Fibroblast of skin of left quadriceps (primary cell): ENCODE measurements around the gene C3orf70.

Source experiments
- DNase-seq, 2 experiments: peaks; one replicate each; pipeline ENCODE4 v3.0.0-alpha.2; 2013; ENCODE audit warnings: low read depth in 2 of 2

C3orf70 gene

DNA sequence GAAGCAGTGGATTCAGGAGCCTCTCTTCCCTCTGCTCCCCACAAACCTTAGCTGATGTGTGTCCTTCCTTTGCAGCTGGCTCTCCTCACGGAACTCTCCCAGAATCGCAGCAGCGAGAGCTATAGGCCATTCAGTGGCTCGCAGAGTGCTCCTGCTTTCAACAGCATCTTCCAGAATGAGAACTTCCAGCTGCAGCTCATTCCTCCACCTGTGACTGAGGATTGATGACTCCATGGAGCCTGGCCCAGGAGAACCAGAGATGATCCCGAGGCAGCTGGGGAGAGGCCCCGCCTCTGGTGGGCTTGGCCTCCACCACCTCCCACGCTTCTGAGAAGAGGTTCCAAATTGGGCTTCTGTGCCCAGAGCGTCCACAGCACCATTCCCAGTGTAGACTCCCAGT, 101.1 kb downstream of the C3orf70 start:
- no peak for DNase-seq

DNA sequence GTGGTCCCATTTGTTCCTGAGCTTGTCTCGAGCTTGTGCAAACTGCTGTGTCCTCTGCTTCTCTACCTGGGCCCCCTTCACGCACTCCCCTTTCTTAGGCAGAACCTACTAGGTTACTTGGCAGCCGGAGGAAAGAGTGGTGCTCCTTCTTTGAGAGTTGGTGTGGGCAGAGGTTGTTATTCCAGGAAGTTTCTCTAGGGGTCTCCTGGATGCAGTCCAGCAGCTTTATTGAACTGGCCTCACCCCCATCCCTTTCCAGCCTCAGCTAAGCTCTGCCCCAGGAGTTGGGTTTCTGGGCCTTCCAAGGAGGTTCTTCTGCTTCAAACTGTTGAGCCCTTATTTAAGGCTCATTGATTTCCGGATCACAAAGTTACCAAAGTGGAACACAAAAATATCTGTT, 103.2 kb downstream of the C3orf70 start:
- no peak for DNase-seq

DNA sequence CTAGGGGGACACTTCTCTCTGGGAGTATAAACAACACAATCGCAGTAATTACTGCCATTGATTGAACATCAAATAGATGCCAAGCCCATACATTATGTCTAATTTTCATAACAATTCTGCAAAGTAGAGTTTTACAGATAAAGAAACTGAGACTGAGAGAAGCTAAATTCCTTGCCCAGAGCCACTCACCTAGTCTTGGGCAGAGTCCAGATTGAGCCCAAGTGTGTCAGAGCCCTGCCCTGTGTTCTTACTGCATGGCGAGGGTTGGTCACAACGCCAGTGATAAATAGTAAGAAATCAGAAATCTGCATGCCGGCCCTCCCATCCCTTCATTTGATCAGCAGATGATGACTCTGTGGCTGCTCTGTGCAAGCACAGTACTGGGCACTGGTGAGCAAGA, 106.3 kb downstream of the C3orf70 start:
- DNase-seq = no peak

DNA sequence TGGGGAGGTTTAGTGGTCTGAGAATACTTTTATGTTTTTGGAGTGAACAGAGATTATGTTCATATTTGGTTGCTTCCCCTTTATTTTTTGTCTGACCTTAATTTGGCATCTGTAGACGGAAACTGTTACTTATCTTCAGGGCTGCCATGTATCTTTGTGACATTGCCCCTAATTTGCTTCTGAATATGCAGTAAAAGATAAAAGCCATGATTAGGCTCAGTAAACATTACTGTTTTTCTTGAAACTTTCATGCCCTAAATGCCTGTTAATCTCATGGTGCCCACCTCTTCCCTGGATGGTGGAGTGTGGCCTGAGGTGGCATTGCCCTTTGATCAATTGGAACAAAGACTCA, 106.7 kb downstream of the C3orf70 start:
- DNase-seq = no peak

DNA sequence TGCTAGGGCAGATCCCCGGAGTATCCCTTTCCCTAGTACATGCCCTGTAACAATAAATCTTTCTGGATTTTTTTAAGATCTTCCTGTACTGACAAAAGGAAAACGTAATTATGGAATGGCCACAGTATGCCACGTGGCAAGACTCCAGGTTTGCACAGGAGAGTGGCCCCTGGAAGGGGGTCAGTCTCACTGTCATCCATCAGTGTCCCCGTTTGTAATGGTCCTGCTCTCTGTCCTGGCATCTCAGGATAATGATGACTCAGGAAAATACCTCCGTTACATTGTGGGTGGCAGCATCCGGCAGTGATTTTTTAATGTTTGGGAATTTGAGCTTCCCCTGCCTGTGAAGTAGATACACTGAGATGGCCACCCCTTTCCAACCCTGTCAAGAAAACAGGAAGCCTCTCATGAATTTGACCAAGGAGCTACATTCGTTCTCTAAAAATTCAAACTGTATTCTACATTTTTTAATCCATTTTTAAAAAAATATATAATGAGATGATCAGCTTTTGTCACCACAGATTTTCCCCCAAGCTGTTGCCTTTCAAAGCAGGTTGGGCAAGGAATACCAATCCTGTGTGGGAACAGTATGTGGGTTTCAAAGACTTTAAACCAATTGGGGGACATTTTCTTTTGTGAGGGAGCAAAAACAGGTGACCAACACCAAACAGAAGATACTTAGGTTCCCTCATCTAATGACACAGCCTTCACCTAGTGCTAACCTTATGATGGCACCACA, 110.4 kb downstream of the C3orf70 start:
- DNase-seq = no peak

DNA sequence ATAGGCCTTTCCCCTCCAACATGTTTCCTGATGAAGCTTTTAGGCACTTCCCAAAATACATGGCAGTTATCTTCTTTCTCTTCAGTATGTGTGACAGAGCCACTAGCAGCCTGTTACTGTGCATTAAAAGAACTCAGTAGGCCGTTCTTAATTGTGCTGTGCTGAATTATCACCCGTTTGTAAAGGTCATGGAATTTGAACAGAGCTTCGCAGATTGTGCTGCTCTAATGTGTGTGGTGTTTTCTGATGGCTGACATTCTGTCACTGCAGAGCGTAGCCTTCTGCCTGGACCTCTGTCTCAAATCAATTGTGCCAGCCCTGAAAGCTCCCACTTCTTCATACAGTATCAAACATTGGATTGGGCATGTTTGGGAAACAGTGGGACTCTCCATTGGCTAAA, 111.3 kb downstream of the C3orf70 start:
- DNase-seq = no peak

DNA sequence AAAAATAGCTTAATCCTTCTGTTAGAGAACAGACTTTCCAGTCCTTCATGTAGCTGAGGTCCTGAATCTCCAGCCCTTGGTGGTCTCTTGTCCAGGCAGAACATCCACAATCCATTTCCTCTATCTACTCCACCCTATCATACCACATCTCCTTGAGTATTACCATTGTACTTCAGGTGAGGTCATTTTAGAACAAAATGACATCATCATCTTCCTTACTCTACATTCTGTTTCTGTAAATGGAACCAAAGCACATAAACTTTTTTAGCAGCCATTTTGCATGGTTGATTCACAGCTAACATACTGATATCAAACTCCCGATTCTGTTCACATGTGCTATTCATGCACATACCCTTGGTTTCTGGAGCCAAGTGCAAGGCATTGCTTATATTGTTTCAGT, 112.4 kb downstream of the C3orf70 start:
- no peak for DNase-seq

DNA sequence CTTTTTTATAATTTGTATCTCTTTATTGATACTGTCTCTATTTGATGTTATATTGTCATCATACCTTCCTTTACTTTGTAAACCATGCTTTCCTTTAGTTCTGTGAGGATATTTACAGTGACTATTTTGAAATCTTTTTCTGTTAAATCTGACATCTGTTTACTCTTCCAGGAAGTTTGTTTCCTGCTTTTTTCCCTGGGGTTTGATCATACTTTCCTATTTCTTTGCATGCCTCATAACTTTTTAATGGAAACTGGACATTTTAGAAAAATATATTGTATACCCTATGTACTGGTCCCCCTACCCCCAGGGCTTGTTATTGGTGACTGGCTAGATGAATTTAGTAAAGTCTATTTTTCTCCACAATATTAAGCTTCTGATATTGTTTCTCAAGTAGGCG, 115.1 kb downstream of the C3orf70 start:
- no peak for DNase-seq

DNA sequence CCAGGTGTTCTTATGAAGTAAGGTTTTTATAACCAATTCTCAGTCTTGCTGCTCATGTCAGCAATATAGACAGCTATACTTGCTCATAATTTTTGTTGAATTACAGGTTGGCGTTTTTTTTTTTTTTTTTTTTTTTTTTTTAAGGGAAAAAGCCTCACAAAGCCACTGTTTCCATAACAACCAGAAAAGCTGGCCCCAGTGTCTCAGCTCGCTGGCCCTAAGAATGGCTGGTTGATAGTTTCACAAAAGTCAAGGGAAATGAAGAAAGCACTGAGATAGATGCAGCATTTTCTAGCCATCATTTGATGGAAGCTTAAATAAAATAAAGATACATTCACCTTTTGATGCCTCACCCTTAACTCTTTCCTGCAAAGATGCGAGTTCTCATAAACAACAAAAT, 121.9 kb downstream of the C3orf70 start:
- DNase-seq = no peak

DNA sequence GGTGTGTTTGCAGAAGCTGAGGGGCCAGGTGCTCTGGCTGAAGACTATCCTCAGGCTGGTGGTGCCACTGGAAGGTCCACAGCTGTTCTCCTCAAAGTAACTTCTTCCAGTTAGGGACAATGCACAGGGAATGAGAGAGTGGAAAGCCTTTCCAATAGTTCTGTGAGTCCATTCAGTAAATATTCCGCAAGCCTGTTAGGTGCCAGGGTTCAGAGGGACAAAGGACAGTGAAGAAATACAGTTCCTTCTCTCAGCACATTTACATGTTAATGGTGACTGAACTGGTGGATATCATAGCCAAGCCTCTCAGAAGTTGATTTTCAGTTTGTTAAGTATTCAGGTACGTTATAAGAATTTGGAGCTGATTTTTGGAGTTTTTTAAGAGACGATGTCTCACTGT, 122.5 kb downstream of the C3orf70 start:
- no peak for DNase-seq

DNA sequence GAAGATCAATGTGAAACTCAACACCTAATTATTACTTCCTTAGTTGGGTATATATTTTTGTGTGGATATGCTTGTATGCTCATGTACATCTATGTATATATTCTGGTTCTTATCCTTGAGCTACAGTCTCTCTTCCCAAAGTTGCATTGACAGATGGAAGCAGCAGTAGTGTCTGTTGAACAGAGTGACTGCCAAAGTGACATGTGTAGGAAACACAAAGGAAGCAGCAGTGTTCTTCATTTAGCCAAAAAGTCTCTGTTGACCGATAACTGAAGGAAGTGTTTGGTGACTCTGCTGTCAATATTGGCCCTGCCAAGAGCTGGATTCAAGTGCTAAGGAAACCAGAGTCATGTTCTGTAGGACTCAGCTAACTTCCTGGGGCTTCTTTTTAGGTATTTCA, 123.8 kb downstream of the C3orf70 start:
- no peak for DNase-seq

DNA sequence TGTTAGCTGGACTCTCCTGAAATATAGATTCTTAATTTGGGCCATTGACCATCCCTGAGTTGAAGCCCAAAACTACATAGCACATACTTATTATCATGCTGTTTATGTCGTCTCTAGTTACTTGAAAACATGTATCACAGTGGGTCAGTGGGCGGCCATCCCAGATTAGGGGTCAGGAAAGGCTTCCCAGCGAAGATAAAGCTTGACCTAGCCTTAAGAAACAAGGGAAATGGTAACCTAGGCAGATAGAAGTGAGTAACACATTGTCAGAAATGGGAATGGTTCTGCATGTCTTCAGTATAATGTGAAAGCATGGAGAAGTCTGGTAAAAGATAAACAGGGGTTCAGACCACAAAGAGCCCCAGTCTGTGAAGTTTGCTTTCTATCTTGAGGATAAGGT, 124.7 kb downstream of the C3orf70 start:
- DNase-seq = no peak
